Gastroesophageal sphincter (tissue), 4 donors: ENCODE measurements around the gene GTF2F2. TPM values are rescaled to one million over a fixed set of nuclear protein-coding genes. Genes with fewer than 3 reads are reported as not detected.

Experiments
- ATAC-seq: fragments of 150-250 bp; one replicate; pipeline ENCODE4 v1.9.1; 2016; ENCODE audit warnings: mild to moderate bottlenecking, moderate library complexity
- H3K27ac ChIP-seq, 4 donors: fragments of 200-600 bp; sonication (generic) in 3 of 4; 1 replicate in 3 of 4; 2 replicates in 1 of 4; pipeline ENCODE4 v1.5.1; 2016 to 2019
- H3K27me3 ChIP-seq: fragments of 200-600 bp; sonication (generic); one replicate; pipeline ENCODE4 v1.5.1; 2019
- H3K36me3 ChIP-seq, 2 donors: fragments of 200-600 bp; sonication (generic); one replicate each; pipeline ENCODE4 v1.5.1; 2019; ENCODE audit warnings: control low read depth in 1 of 2
- H3K4me1 ChIP-seq, 3 donors: fragments of 200-600 bp; sonication (generic); 1 replicate in 2 of 3; 2 replicates in 1 of 3; pipeline ENCODE4 v1.5.1; 2016 to 2019; ENCODE audit warnings: control low read depth in 2 of 3
- H3K4me3 ChIP-seq, 2 donors: fragments of 200-600 bp; sonication (generic); one replicate each; pipeline ENCODE4 v1.5.1; 2019; ENCODE audit warnings: mild to moderate bottlenecking in 1 of 2, moderate library complexity in 1 of 2
- H3K9me3 ChIP-seq, 3 donors: fragments of 200-600 bp; sonication (generic); one replicate each; pipeline ENCODE4 v1.5.1; 2017 to 2019; ENCODE audit warnings: control low read depth in 2 of 3
- EP300 ChIP-seq: sonication (generic); formaldehyde crosslinking; IDR thresholded peaks from one replicate; pipeline ENCODE4 v1.6.1; 2017; ENCODE audit warnings: antibody characterized with exemption, mild to moderate bottlenecking
- POLR2A ChIP-seq, 2 donors: fragments of 450-650 bp; IDR thresholded peaks; one replicate each; pipeline ENCODE4 v1.6.1; 2017; ENCODE audit warnings: antibody characterized with exemption in 2 of 2, mild to moderate bottlenecking in 2 of 2, moderate library complexity in 1 of 2
- POLR2AphosphoS5 ChIP-seq: sonication (generic); formaldehyde crosslinking; IDR thresholded peaks from one replicate; pipeline ENCODE4 v1.6.1; 2017; ENCODE audit warnings: antibody characterized with exemption
- whole genome bisulfite sequencing, 2 donors: methylation state at CpG; one replicate each; pipeline ENCODE4 v1.1.5; 2018; ENCODE audit warnings: low coverage in 1 of 2; 5-methylcytosine and 5-hydroxymethylcytosine counted together
- total RNA-seq, 4 donors: library from RNA; depleted of rRNA; stranded (reverse); fragments of >200 nt; gene quantifications; one replicate each; pipeline ENCODE4 v1.1.0, GENCODE V29; 2016
- TF ChIP-seq, protein P1 (sequence below), 4 experiments: fragments of 200-600 bp in 2 of 4; fragments of 450-650 bp in 2 of 4; sonication (generic) in 1 of 4; IDR thresholded peaks; one replicate each; pipeline ENCODE4 v1.5.1; 2017 to 2019; ENCODE audit warnings: antibody characterized with exemption in 4 of 4, mild to moderate bottlenecking in 2 of 4, moderate library complexity in 2 of 4

Gene GTF2F2
- total RNA-seq, 4 donors from 2014 or later = 15.3 to 19.6 (median 17.7) TPM

DNA sequence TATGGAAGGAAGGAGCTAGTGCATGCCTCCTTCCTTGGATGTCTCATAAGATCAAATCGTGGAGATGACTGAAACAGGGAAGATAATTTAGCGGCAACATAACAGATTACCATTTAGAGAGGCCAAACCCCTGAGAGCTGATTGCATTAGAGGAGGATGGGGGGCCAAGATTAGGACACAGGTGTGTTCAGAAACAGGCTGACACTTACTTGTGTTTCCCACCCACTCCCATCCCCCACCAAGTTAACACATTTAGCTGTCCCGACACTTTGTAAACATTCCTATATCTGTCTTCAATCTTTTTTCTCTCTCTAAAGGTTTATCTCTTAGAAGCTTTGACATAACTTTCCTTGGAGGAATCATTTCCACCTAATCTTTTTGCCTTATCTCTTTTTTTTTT is 129.4 kb downstream of the GTF2F2 start:
- TF ChIP-seq, protein P1, sequence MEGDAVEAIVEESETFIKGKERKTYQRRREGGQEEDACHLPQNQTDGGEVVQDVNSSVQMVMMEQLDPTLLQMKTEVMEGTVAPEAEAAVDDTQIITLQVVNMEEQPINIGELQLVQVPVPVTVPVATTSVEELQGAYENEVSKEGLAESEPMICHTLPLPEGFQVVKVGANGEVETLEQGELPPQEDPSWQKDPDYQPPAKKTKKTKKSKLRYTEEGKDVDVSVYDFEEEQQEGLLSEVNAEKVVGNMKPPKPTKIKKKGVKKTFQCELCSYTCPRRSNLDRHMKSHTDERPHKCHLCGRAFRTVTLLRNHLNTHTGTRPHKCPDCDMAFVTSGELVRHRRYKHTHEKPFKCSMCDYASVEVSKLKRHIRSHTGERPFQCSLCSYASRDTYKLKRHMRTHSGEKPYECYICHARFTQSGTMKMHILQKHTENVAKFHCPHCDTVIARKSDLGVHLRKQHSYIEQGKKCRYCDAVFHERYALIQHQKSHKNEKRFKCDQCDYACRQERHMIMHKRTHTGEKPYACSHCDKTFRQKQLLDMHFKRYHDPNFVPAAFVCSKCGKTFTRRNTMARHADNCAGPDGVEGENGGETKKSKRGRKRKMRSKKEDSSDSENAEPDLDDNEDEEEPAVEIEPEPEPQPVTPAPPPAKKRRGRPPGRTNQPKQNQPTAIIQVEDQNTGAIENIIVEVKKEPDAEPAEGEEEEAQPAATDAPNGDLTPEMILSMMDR (IDR thresholded peaks at IDR 0.05) = no peak
- TF ChIP-seq EP300 (no peak), POLR2A (IDR thresholded peaks at IDR 0.05) (no peak), POLR2AphosphoS5 (no peak)
- Histone ChIP-seq H3K9me3 (no peaks in the 10 kb centered on the region), H3K4me3 (no peak overlapping the region), H3K27ac (no peak overlapping the region), H3K36me3 (peaks cover 0 to 15% of the 10 kb centered on the region in 2 donors), H3K27me3 (no peaks in the 10 kb centered on the region), H3K4me1 (peaks cover 0 to 22% (median 0%) of the 10 kb centered on the region in 3 donors)
- WGBS, 2 donors = 60 to 76% methylated on average over 3 of the region's 3 CpGs
- ATAC-seq = no peak

DNA sequence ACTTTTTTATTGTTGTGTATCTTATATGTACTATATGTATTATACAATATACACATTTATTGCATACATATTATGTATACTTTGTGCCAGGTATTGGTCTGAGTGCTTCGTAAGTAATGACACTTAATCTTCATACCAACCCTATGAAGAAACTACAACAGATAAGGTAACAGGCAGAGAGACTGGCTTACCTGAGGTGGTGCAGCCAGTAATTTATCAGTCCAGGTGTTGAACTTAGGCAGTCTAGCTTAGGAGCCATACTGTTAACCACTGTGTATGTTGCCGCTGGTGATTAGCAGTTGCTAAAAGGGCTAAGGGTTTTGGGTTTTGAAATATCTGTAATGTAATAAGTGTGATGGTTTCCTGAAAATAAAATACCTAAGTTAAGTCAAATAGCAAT is 134.1 kb downstream of the GTF2F2 start:
- WGBS, 2 donors = 100% methylated on average over 2 of the region's 2 CpGs
- TF ChIP-seq EP300 = no peak
- TF ChIP-seq, protein P1 (IDR thresholded peaks at IDR 0.05) = no peak
- no peak for TF ChIP-seq POLR2A (IDR thresholded peaks at IDR 0.05)
- no peak for TF ChIP-seq POLR2AphosphoS5
- H3K4me1 ChIP-seq = peaks cover 0 to 30% (median 2%) of the 10 kb centered on the region in 3 donors
- no peak overlapping the region for H3K4me3 ChIP-seq
- H3K36me3 ChIP-seq = peaks cover 0 to 15% of the 10 kb centered on the region in 2 donors
- no peak for ATAC-seq
- H3K9me3 ChIP-seq = no peaks in the 10 kb centered on the region
- H3K27ac ChIP-seq = no peak overlapping the region
- H3K27me3 ChIP-seq = no peaks in the 10 kb centered on the region

DNA sequence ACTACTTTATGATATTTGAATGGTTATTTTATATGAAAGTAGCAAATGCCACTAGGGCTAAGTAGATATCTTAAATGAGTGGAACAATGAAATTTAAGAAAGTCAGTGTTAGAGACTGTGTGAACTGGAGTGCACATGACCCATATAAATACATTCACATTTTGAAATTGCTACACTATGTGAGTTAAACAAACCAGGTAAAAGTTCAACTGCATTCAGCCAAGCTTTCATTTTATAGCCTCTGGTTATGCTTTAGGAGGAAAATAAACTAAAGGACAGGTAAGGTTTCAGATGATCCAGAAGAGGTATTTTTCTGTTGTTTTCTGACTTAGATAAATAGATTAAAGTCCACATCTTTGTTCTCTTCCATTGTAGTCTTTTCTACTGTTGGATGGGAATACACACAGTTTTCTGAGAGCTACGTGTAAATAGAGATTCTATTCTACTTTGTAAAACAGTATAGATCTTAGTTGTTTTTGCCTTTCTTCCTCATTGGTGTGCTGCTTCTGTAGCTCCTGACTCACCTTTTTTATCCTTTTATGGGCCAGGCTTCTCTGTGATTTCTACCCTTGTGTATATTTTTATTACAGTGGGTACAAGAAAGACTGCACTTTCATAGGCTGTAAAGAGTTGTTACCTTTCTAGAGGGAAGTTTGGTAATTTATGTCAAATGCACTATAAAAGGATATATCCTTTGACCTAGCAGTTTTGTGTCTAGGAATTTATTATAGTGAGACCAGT is 135.1 kb downstream of the GTF2F2 start:
- WGBS, 2 donors = 84 to 89% methylated on average over 1 of the region's 1 CpG
- H3K4me3 ChIP-seq = no peak overlapping the region
- ATAC-seq = no peak
- no peaks in the 10 kb centered on the region for H3K27me3 ChIP-seq
- H3K9me3 ChIP-seq = no peaks in the 10 kb centered on the region
- TF ChIP-seq, protein P1 (IDR thresholded peaks at IDR 0.05) = no peak
- TF ChIP-seq POLR2A (IDR thresholded peaks at IDR 0.05) (no peak), POLR2AphosphoS5 (no peak), EP300 (no peak)
- H3K36me3 ChIP-seq = peaks cover 0 to 15% of the 10 kb centered on the region in 2 donors
- peaks cover 0 to 21% (median 2%) of the 10 kb centered on the region in 3 donors for H3K4me1 ChIP-seq
- no peak overlapping the region for H3K27ac ChIP-seq

DNA sequence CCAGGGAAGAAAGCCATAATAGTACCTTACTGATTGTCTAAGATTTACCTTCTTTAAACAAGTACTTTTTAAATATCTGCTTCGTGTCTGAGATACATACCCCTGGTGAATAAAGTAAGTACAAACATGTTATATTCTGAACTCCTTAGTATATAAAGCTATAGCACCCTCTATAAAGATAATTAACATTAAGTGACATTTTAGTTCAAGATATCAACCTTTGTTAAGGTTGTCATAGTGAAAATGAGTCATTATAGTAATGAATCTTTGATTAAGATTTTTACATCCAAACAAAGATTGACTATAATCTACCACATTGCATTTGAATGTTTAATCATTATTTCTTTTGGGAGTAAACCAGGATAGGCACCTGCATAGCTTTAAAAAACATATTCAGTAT is 135.9 kb downstream of the GTF2F2 start:
- H3K4me3 ChIP-seq = no peak overlapping the region
- TF ChIP-seq, protein P1 (IDR thresholded peaks at IDR 0.05) = no peak
- TF ChIP-seq POLR2A (IDR thresholded peaks at IDR 0.05) (no peak), POLR2AphosphoS5 (no peak), EP300 (no peak)
- no peaks in the 10 kb centered on the region for H3K27me3 ChIP-seq
- WGBS, 2 donors = 38 to 87% methylated on average over 1 of the region's 1 CpG
- H3K36me3 ChIP-seq = peaks cover 0 to 15% of the 10 kb centered on the region in 2 donors
- ATAC-seq = no peak
- no peak overlapping the region for H3K27ac ChIP-seq
- H3K4me1 ChIP-seq = peaks cover 0 to 12% (median 2%) of the 10 kb centered on the region in 3 donors
- no peaks in the 10 kb centered on the region for H3K9me3 ChIP-seq
